SK-N-MC (cell line): ENCODE results near the gene KCTD1.

Experiments
- DNase-seq: peaks from one replicate; pipeline ENCODE4 v3.0.0-alpha.2; 2011; ENCODE audit warnings: low read depth, low spot score
- H3K27ac ChIP-seq: fragments of 200-600 bp; sonication (generic); 2 replicates; pipeline ENCODE4 v1.5.1; 2016; ENCODE audit warnings: mixed run types
- H3K36me3 ChIP-seq: fragments of 200-600 bp; sonication (generic); 2 replicates; pipeline ENCODE4 v1.6.1; 2017; ENCODE audit warnings: antibody characterized with exemption, low read length, mixed read lengths; ENCODE audit not compliant: insufficient read depth
- H3K4me3 ChIP-seq: fragments of 200-600 bp; sonication (generic); 2 replicates; pipeline ENCODE4 v1.5.1; 2016
- H3K9ac ChIP-seq: fragments of 200-600 bp; sonication (generic); 2 replicates; pipeline ENCODE4 v1.8.0; 2017; ENCODE audit warnings: mixed run types, mixed read lengths; ENCODE audit not compliant: insufficient read length
- H3K9me3 ChIP-seq: fragments of 200-600 bp; sonication (generic); 2 replicates; pipeline ENCODE4 v1.6.1; 2017; ENCODE audit warnings: low read depth, mild to moderate bottlenecking, antibody characterized with exemption, low read length, moderate library complexity, mixed read lengths
- EZH2 ChIP-seq: fragments of 200-600 bp; sonication (generic); IDR thresholded peaks from one replicate; pipeline ENCODE4 v1.6.1; 2017; ENCODE audit warnings: antibody characterized with exemption
- FOXP2 ChIP-seq: optimal IDR thresholded peaks from 2 replicates; pipeline ENCODE3; 2011; ENCODE audit warnings: mild to moderate bottlenecking, moderate library complexity; ENCODE audit not compliant: insufficient read depth; ENCODE audit errors: extremely low read length, control extremely low read depth
- POLR2AphosphoS5 ChIP-seq: IDR thresholded peaks from 2 replicates; pipeline ENCODE4 v1.6.1; 2012; ENCODE audit warnings: mild to moderate bottlenecking, low read depth, low read length, borderline replicate concordance

Gene KCTD1

GRCh38 chr18:26473672-26474071 is 74.7 kb downstream of the KCTD1 start:
- DNase-seq, result no peak
- no peak overlapping the region for H3K4me3 ChIP-seq
- TF ChIP-seq FOXP2 (no peak), POLR2AphosphoS5 (no peak), EZH2 (no peak)
- no peaks in the 10 kb centered on the region for H3K9me3 ChIP-seq
- H3K36me3 ChIP-seq, result peaks cover 5% of the 10 kb centered on the region
- no peak overlapping the region for H3K9ac ChIP-seq
- no peak overlapping the region for H3K27ac ChIP-seq

GRCh38 chr18:26471826-26472225 is 76.5 kb downstream of the KCTD1 start:
- H3K27ac ChIP-seq, result no peak overlapping the region
- H3K36me3 ChIP-seq, result peaks cover 5% of the 10 kb centered on the region
- no peaks in the 10 kb centered on the region for H3K9me3 ChIP-seq

GRCh38 chr18:26471027-26471426 is 77.3 kb downstream of the KCTD1 start:
- TF ChIP-seq FOXP2 (no peak), POLR2AphosphoS5 (no peak), EZH2 (no peak)
- H3K9ac ChIP-seq, result no peak overlapping the region
- DNase-seq, result no peak
- H3K9me3 ChIP-seq, result no peaks in the 10 kb centered on the region
- peaks cover under 1% of the 10 kb centered on the region; the same call in 1 of the 2 replicates for H3K36me3 ChIP-seq
- no peak overlapping the region for H3K27ac ChIP-seq
- no peak overlapping the region for H3K4me3 ChIP-seq

More at GRCh38 chr18:26471826-26472225, 76.5 kb downstream of the KCTD1 start:
- no peak for DNase-seq
- H3K9ac ChIP-seq, result no peak overlapping the region
- TF ChIP-seq FOXP2, result no peak
- no peak for TF ChIP-seq EZH2
- no peak for TF ChIP-seq POLR2AphosphoS5
- H3K4me3 ChIP-seq, result no peak overlapping the region

DNA sequence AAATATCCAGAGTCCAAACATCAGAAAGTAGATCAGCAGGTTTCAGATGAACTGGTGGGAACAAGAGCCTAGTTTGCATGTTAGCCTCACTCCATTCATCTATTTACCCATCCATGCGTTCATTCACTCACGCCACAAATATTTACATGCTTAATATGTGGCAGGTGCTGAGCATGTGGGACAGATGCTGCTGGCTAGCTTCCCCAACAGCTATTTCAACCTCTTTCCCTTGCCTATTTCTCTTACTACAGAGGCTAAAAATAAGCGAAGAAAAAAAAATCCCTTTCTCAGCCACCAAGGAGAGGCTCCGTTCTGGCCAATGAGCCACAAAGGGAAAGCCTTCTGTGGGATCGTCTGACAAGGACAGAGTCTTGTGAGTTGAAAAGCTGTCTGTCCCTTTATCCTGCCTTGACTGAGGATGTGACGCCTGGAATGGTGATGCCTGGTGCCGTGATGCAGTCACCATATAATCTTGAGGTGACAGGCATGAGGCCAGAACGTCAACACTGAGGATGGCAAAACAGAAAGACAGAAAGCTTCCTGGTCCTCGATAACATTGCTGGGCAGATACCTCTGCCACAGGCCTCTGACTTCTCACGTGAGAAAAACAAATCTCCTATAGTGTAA is 78.2 kb downstream of the KCTD1 start:
- TF ChIP-seq EZH2, result no peak
- TF ChIP-seq POLR2AphosphoS5, result no peak
- TF ChIP-seq FOXP2, result no peak
- Histone ChIP-seq H3K9me3 (no peaks in the 10 kb centered on the region), H3K4me3 (no peak overlapping the region), H3K27ac (no peak overlapping the region), H3K9ac (no peak overlapping the region), H3K36me3 (no peaks in the 10 kb centered on the region)
- no peak for DNase-seq

- H3K9ac ChIP-seq, result no peak overlapping the region
- no peak overlapping the region for H3K27ac ChIP-seq
- no peak for DNase-seq
- no peaks in the 10 kb centered on the region for H3K36me3 ChIP-seq
- no peak for TF ChIP-seq EZH2
- TF ChIP-seq FOXP2, result no peak
- TF ChIP-seq POLR2AphosphoS5, result no peak
- H3K4me3 ChIP-seq, result no peak overlapping the region
- no peaks in the 10 kb centered on the region for H3K9me3 ChIP-seq
Observed at GRCh38 chr18:26468931-26469340, 79.4 kb downstream of the KCTD1 start.

DNA sequence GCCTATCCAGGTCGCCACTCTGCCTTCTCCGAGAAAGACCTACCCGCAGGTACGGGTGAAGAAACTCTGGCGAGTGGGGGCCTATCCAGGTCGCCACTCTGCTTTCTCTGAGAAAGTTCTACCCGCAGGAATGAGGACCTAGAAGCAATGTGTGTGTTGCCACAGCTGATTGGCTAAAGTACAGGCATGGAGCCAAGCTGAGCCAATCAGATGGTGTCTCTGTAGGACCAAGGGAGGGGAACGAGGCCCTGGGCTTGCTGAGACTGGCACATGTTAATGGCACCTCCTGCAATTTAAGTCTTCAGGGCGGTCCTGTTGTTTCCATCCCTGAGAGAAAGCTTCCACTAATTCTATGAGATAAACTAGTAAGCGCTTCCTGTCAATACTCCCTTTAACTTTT is 82.3 kb downstream of the KCTD1 start:
- no peak overlapping the region for H3K27ac ChIP-seq
- no peaks in the 10 kb centered on the region for H3K36me3 ChIP-seq
- no peaks in the 10 kb centered on the region for H3K9me3 ChIP-seq
- no peak overlapping the region for H3K9ac ChIP-seq
- TF ChIP-seq POLR2AphosphoS5 (no peak), FOXP2 (no peak), EZH2 (no peak)
- no peak overlapping the region for H3K4me3 ChIP-seq
- no peak for DNase-seq

DNA sequence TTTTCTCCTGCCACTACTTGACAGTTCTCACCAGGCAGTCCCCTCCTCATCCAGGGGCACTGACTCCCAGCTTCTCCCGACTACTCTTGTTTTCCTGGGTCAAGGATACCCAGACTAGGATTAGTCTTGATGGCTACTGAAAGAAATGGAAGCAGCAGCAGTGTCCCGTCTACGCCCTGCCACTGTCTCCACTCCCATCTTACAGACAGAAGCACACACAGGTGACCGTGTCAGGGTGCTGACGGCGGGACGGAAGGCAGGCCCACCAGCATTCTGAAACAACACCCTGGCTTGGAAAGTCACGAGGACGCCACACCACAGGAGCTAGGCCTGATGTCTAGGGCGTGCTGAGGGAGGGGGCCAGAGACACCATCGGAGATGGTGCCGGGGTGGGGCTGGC is 82.9 kb downstream of the KCTD1 start:
- no peaks in the 10 kb centered on the region for H3K9me3 ChIP-seq
- H3K4me3 ChIP-seq, result no peak overlapping the region
- H3K9ac ChIP-seq, result no peak overlapping the region
- H3K36me3 ChIP-seq, result no peaks in the 10 kb centered on the region
- DNase-seq, result no peak
- TF ChIP-seq EZH2 (no peak), POLR2AphosphoS5 (no peak), FOXP2 (no peak)
- no peak overlapping the region for H3K27ac ChIP-seq

GRCh38 chr18:26464128-26465011 is 84.0 kb downstream of the KCTD1 start:
- no peak overlapping the region for H3K9ac ChIP-seq
- DNase-seq, result no peak
- TF ChIP-seq FOXP2, result no peak
- TF ChIP-seq POLR2AphosphoS5, result no peak
- TF ChIP-seq EZH2, result no peak
- no peaks in the 10 kb centered on the region for H3K9me3 ChIP-seq
- peaks cover 1% of the 10 kb centered on the region; the same call in 1 of the 2 replicates for H3K36me3 ChIP-seq
- no peak overlapping the region for H3K27ac ChIP-seq
- H3K4me3 ChIP-seq, result no peak overlapping the region
